Measurements from ENCODE around the gene KATNAL1.

DNA sequence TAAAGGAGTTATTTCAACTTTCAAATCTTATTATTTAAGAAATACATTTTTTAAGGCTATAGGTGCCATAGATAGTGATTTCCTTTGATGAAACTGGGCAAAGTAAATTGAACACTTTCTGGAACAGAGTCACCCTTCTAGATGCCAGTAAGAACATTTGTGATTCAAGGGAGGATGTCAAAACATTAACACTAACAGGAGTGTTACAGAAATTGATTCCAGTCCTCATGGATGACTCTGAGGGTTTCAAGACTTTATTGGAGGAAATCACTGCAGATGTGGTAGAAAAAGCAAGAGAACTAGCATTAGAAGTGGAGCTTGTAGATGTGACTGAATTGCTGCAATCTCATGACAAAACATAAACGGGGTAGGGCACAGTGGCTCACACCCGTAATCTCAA lies 12.2 kb downstream of the KATNAL1 start:
- TF ChIP-seq RCOR1 (IDR thresholded peaks at IDR 0.05; ENCODE audit: insufficient replicate concordance, low read length) (no peak), SMC3 (IDR thresholded peaks at IDR 0.05; ENCODE audit: low read depth, low read length) (no peak), RFX5 (IDR thresholded peaks at IDR 0.05; ENCODE audit: low read depth, low read length) (no peak), POLR2A (IDR thresholded peaks at IDR 0.05; ENCODE audit: low read depth, low read length) (no peak), BHLHE40 (IDR thresholded peaks at IDR 0.05; ENCODE audit: low read depth, low read length) (no peak), RAD21 (IDR thresholded peaks at IDR 0.05; ENCODE audit: low read length) (no peak), MAFK (IDR thresholded peaks at IDR 0.05; ENCODE audit: low read depth, low read length) (no peak), MAZ (IDR thresholded peaks at IDR 0.05; ENCODE audit: borderline replicate concordance, low read depth, low read length) (no peak), CEBPB (IDR thresholded peaks at IDR 0.05; ENCODE audit: low read depth, low read length) (no peak), NFE2L2 (IDR thresholded peaks at IDR 0.05; ENCODE audit: low read depth, low read length) (no peak), FOS (IDR thresholded peaks at IDR 0.05; ENCODE audit: low read depth, low read length) (no peak), MXI1 (IDR thresholded peaks at IDR 0.05; ENCODE audit: borderline replicate concordance, low read depth, low read length) (no peak)
- TF ChIP-seq, protein P1, sequence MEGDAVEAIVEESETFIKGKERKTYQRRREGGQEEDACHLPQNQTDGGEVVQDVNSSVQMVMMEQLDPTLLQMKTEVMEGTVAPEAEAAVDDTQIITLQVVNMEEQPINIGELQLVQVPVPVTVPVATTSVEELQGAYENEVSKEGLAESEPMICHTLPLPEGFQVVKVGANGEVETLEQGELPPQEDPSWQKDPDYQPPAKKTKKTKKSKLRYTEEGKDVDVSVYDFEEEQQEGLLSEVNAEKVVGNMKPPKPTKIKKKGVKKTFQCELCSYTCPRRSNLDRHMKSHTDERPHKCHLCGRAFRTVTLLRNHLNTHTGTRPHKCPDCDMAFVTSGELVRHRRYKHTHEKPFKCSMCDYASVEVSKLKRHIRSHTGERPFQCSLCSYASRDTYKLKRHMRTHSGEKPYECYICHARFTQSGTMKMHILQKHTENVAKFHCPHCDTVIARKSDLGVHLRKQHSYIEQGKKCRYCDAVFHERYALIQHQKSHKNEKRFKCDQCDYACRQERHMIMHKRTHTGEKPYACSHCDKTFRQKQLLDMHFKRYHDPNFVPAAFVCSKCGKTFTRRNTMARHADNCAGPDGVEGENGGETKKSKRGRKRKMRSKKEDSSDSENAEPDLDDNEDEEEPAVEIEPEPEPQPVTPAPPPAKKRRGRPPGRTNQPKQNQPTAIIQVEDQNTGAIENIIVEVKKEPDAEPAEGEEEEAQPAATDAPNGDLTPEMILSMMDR (conservative IDR thresholded peaks at IDR 0.05; ENCODE audit: low read depth, low read length): no peak
- TF ChIP-seq, protein P2, sequence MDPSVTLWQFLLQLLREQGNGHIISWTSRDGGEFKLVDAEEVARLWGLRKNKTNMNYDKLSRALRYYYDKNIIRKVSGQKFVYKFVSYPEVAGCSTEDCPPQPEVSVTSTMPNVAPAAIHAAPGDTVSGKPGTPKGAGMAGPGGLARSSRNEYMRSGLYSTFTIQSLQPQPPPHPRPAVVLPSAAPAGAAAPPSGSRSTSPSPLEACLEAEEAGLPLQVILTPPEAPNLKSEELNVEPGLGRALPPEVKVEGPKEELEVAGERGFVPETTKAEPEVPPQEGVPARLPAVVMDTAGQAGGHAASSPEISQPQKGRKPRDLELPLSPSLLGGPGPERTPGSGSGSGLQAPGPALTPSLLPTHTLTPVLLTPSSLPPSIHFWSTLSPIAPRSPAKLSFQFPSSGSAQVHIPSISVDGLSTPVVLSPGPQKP (IDR thresholded peaks at IDR 0.05; ENCODE audit: borderline replicate concordance, low read depth, low read length): no peak

Measured in IMR-90 (cell line).